AML-193 (cell line): ENCODE measurements around the gene SUMF1.
"Not testable (repeated sequence)": the region's sequence is repeated elsewhere in the genome, so short reads cannot be mapped to it uniquely, and the experiment has no call there.

Source experiments
- DNase-seq, 2 experiments: peaks; one replicate each; lab custom pipeline; 2025; lab: John Stamatoyannopoulos, UW

Gene SUMF1

GRCh38 chr3:4335840-4336562, 131.1 kb downstream of the SUMF1 start:
- no peak for DNase-seq

- DNase-seq, result no peak
Observed at GRCh38 chr3:4334548-4334947, 132.5 kb downstream of the SUMF1 start.

GRCh38 chr3:4332991-4333390, 134.1 kb downstream of the SUMF1 start:
- DNase-seq, result no peak

- DNase-seq, result no peak
Observed at GRCh38 chr3:4332574-4332973, 134.5 kb downstream of the SUMF1 start.

GRCh38 chr3:4332111-4332510, 135.0 kb downstream of the SUMF1 start:
- no peak for DNase-seq

GRCh38 chr3:4329806-4330205, 137.3 kb downstream of the SUMF1 start:
- DNase-seq, result not testable (repeated sequence)

GRCh38 chr3:4326868-4327267, 140.2 kb downstream of the SUMF1 start:
- DNase-seq, result no peak

GRCh38 chr3:4323246-4324027, 143.6 kb downstream of the SUMF1 start:
- no peak for DNase-seq

GRCh38 chr3:4322635-4323034, 144.4 kb downstream of the SUMF1 start:
- peak; percentile 97 to 99 for DNase-seq

- no peak for DNase-seq
Observed at GRCh38 chr3:4321732-4322131, 145.3 kb downstream of the SUMF1 start.

GRCh38 chr3:4320096-4320911, 146.8 kb downstream of the SUMF1 start:
- no peak for DNase-seq

GRCh38 chr3:4314688-4315087, 152.4 kb downstream of the SUMF1 start:
- peak; percentile 73 to 77 for DNase-seq

- DNase-seq, result no peak
Observed at GRCh38 chr3:4313606-4314293, 153.3 kb downstream of the SUMF1 start.

- DNase-seq, result no peak
Observed at GRCh38 chr3:4311496-4311895, 155.6 kb downstream of the SUMF1 start.
